ENCODE measurements around the gene SLC25A6. TPM values are rescaled to one million over a fixed set of nuclear protein-coding genes. Genes with fewer than 3 reads are reported as not detected.

The SLC25A6 gene
- polyA plus RNA-seq, 1 of the 3 experiments (the other 2 are of a cell fraction), result 981 TPM

DNA sequence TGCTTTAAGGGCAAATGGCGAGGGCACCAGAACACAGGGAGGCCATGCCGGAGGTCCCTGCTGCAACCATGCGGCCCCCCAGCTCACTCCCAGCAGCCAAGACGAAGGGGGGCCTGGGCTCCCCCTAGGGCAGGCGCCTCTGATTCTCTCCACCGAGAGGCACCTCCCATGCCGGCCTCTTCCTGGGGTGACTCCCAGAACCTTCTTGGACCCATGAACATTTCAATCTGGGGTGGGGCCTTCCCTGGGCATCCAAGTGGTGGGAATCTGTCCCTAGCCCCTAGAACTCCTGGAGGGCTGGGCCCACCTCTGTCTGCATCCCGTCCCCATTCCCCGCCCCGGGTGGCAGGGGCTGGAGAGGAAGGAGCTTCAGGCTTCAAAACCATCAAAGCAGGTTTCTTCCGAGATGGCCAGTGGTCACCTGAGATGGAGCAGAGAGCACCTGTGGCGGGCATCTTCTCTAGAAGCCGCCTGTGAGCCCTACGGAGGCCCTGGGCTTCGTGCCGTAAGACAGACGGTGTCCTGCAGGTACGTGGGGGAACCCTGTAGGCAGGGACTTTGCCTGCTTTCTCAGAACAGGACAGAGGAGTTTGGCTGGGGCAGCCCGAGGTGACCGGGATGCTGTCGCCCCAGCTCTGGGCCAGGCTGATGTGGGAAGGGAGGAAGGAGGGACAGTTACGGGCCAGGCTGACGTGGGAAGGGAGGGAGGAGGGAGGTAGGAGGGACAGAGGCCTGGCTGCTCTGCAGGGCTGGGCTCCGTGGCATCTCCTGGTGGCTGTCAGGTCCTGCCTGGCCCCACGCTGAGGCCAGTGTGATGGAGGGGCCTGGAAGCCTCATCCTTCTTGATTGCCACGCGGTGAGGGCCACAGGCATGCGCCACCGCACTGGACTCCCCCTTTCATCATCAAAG is 6.8 kb upstream of the SLC25A6 start:
- Histone ChIP-seq H3F3A (replicated peaks; ENCODE audit: insufficient read depth) (no peaks in the 10 kb centered on the region), H3K4me1 (ENCODE audit: control insufficient read depth in 1 of 2, insufficient read depth in 2 of 2, low read depth in 1 of 2, low read length in 1 of 2) (peaks cover 0 to 3% of the 10 kb centered on the region in 2 experiments; a peak in 1 of 4 replicates), H3K36me3 (replicated peaks in 1 of 2; ENCODE audit: control insufficient read depth in 1 of 2, insufficient read depth in 2 of 2, low read length in 1 of 2) (peaks cover 0 to 6% of the 10 kb centered on the region in 2 experiments), H3K27me3 (ENCODE audit: insufficient read depth) (no peaks in the 10 kb centered on the region), H3K9ac (no peak overlapping the region), H2AFZ (ENCODE audit: low read depth) (no peak overlapping the region), H3K4me2 (no peak overlapping the region), H3K9me2 (no peaks in the 10 kb centered on the region), H3K27ac (ENCODE audit: low read depth in 2 of 2, low read length in 1 of 2) (no peak overlapping the region), H4K20me1 (ENCODE audit: insufficient read depth) (no peaks in the 10 kb centered on the region), H3K9me3 (no peaks in the 10 kb centered on the region), H3K4me3 (ENCODE audit: low read depth in 2 of 2, low read length in 1 of 2) (no peak overlapping the region), H3K79me2 (ENCODE audit: insufficient read depth) (peaks cover 30% of the 10 kb centered on the region)
- ChIA-PET CTCF (no interaction called here), POLR2A (no interaction called here)
- DNase-seq, result peak; percentile 12
- 87% methylated on average over 23 of the region's 29 CpGs for WGBS (ENCODE audit: low lambda C conversion rate)
- TF ChIP-seq, protein P1, sequence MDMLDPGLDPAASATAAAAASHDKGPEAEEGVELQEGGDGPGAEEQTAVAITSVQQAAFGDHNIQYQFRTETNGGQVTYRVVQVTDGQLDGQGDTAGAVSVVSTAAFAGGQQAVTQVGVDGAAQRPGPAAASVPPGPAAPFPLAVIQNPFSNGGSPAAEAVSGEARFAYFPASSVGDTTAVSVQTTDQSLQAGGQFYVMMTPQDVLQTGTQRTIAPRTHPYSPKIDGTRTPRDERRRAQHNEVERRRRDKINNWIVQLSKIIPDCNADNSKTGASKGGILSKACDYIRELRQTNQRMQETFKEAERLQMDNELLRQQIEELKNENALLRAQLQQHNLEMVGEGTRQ (IDR thresholded peaks at IDR 0.05; ENCODE audit: borderline replicate concordance, low read depth, low read length), result no peak
- no peak for TF ChIP-seq JUND (IDR thresholded peaks at IDR 0.05)
- TF ChIP-seq RCOR1 (IDR thresholded peaks at IDR 0.05; ENCODE audit: low read length), result no peak
- no peak for TF ChIP-seq EZH2phosphoT487 (IDR thresholded peaks at IDR 0.05; ENCODE audit: borderline replicate concordance, low read depth)
- no peak for TF ChIP-seq TAF1 (IDR thresholded peaks at IDR 0.05; ENCODE audit: borderline replicate concordance, low read depth, low read length)
- no peak for TF ChIP-seq FOXJ3 (CRISPR knock-in tag; IDR thresholded peaks at IDR 0.05)
- TF ChIP-seq EP300 (IDR thresholded peaks at IDR 0.05; ENCODE audit: borderline replicate concordance in 1 of 2, low read depth in 1 of 2, low read length in 1 of 2), result no peak
- no peak for TF ChIP-seq TCF12 (IDR thresholded peaks at IDR 0.05)
- no peak for TF ChIP-seq NFIC (IDR thresholded peaks at IDR 0.05; ENCODE audit: borderline replicate concordance)
- TF ChIP-seq, protein P2, sequence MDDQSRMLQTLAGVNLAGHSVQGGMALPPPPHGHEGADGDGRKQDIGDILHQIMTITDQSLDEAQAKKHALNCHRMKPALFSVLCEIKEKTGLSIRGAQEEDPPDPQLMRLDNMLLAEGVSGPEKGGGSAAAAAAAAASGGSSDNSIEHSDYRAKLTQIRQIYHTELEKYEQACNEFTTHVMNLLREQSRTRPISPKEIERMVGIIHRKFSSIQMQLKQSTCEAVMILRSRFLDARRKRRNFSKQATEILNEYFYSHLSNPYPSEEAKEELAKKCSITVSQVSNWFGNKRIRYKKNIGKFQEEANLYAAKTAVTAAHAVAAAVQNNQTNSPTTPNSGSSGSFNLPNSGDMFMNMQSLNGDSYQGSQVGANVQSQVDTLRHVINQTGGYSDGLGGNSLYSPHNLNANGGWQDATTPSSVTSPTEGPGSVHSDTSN (IDR thresholded peaks at IDR 0.05), result no peak
- TF ChIP-seq NRF1 (IDR thresholded peaks at IDR 0.05; ENCODE audit: low read depth, low read length), result no peak
- TF ChIP-seq MXI1 (IDR thresholded peaks at IDR 0.05; ENCODE audit: low read depth, low read length), result no peak
- TF ChIP-seq, protein P3, sequence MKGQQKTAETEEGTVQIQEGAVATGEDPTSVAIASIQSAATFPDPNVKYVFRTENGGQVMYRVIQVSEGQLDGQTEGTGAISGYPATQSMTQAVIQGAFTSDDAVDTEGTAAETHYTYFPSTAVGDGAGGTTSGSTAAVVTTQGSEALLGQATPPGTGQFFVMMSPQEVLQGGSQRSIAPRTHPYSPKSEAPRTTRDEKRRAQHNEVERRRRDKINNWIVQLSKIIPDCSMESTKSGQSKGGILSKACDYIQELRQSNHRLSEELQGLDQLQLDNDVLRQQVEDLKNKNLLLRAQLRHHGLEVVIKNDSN (IDR thresholded peaks at IDR 0.05; ENCODE audit: borderline replicate concordance, low read depth), result no peak
- no peak for TF ChIP-seq RXRA (IDR thresholded peaks at IDR 0.05; ENCODE audit: borderline replicate concordance, low read depth)
- TF ChIP-seq YY1 (IDR thresholded peaks at IDR 0.05; ENCODE audit: low read depth), result no peak
- no peak for TF ChIP-seq TEAD4 (IDR thresholded peaks at IDR 0.05; ENCODE audit: borderline replicate concordance, insufficient read depth)
- TF ChIP-seq GABPA (IDR thresholded peaks at IDR 0.05; ENCODE audit: low read depth), result no peak
- no peak for TF ChIP-seq POLR2AphosphoS5 (IDR thresholded peaks at IDR 0.05; ENCODE audit: low read depth, low read length)
- no peak for TF ChIP-seq FOSL2 (IDR thresholded peaks at IDR 0.05; ENCODE audit: borderline replicate concordance, low read depth)
- no peak for TF ChIP-seq FOXM1 (IDR thresholded peaks at IDR 0.05; ENCODE audit: low read depth)

All from SK-N-SH (cell line).